Sigmoid colon (tissue), 4 donors: Measurements from ENCODE around the gene HBG1.
"Not testable (repeated sequence)": the region's sequence is repeated elsewhere in the genome, so short reads cannot be mapped to it uniquely, and the experiment has no call there.

Source experiments
- CTCF ChIP-seq, 4 experiments: fragments of 450-650 bp in 3 of 4; fragments of 200-600 bp in 1 of 4; IDR thresholded peaks; one replicate each; pipeline ENCODE4 v1.5.1; 2016 to 2019; ENCODE audit warnings: antibody characterized with exemption in 4 of 4, mild to moderate bottlenecking in 3 of 4, moderate library complexity in 2 of 4
- EP300 ChIP-seq, 4 donors: sonication (generic); formaldehyde crosslinking; IDR thresholded peaks; one replicate each; pipeline ENCODE4 v1.6.1; 2017; ENCODE audit warnings: antibody characterized with exemption in 4 of 4
- POLR2A ChIP-seq, 2 donors: fragments of 450-650 bp; IDR thresholded peaks; one replicate each; pipeline ENCODE4 v1.6.1; 2016; ENCODE audit warnings: antibody characterized with exemption in 2 of 2, mild to moderate bottlenecking in 2 of 2, moderate library complexity in 2 of 2
- POLR2AphosphoS5 ChIP-seq, 4 donors: sonication (generic); formaldehyde crosslinking; IDR thresholded peaks; one replicate each; pipeline ENCODE4 v1.6.1; 2017; ENCODE audit warnings: antibody characterized with exemption in 4 of 4

GRCh38 chr11:5248498-5248897, 1.2 kb downstream of the HBG1 start:
- not testable (repeated sequence) for TF ChIP-seq EP300, POLR2A, CTCF, POLR2AphosphoS5 (IDR thresholded peaks at IDR 0.05)
